GM21619 (cell line): ENCODE measurements around the gene NCAM1.

Experiments used
- ATAC-seq: cut with Tn5 transposase; IDR thresholded peaks from one replicate; pipeline ENCODE4 v1.9.1; 2021; ENCODE audit not compliant: unreplicated experiment

The NCAM1 gene

DNA sequence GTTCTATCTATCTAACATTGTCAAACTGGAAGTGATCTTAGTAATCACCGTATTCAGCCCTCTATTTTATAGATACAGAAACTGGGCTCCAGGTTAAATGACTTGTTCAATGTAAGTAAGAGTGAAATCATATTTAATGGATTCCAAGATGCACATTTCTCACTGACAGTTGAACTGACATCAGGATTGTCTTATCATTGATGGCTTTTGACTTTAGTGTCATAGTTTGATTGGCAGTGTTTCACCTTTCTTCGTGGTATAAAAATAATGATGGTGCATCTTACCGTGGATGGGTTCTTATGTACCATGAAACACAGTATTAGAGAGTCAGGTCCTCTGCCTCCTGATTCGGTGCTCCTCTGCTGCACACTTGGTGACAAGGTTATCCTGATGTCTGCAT is 123.1 kb downstream of the NCAM1 start:
- ATAC-seq: no peak

DNA sequence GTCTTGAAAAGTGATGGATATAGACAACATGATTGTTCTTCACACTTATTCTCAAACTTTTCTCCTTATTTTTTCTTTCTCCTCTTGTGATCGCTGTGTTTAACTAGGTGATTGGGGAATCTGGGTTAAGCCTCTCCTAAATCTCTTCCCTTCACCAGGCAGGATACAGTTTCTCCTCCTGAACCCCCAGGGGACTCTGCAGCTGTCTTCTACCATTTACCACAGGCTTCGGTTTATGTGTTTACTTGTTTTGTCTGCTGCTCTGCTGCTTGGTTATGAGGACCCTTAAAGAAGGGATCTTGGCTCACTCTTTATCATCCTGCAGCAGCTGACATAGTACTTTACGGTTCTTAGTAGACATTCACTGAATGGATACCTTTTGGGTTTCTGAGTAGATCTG is 124.2 kb downstream of the NCAM1 start:
- no peak for ATAC-seq

DNA sequence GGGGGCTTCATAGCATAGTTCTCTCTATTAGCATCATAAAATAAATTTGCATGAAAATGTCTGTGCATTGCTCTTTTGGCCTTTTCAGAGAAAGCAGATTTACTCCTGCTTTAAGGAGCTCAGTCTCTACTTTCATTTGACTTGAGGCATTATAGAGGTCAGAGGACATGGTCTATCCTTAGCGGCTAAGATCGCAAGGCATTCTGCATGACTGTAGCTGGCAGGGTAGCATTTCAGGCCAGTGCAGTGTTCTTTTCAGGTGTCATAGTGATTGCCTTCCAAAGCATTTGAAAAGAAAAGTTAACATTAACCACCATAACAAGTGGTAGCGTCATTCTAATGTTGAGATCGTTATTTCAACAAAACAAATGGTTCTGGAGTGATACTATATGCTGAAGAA is 126.5 kb downstream of the NCAM1 start:
- no peak for ATAC-seq

DNA sequence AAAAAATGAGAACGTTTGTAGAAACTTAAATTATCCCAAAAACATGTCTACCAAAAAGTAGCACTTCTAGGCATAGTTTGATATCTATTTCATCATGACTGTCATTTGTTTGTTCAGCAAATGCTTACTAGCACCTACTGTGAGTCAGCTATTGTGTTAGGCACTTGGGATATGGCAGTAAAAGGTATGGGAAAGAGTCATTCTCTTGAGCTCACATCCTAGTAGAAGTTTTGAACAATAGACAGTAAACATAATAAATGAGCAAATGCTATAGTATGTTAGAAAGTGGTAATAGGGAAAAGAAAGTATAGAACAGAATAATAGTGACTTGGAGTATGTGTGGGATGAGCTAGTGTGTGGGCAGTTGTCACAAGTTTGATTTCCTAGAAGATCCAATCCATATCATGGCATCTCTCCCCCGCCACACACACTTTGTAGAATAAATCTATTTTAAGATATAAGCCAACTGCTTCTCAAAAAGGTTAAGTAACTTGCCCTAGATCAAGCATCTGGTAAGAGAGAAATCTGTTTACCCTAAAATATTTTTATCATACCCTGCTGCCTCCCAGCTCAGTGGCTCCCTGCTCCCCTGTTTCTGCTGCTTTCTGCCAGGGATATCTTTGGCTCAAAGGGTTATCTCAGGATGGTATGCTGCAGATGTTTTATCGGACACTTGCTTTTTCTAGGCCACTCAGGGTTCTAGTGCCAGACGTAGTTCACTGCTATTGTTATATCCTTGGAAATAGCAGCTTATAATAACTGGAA is 129.7 kb downstream of the NCAM1 start:
- ATAC-seq: no peak

DNA sequence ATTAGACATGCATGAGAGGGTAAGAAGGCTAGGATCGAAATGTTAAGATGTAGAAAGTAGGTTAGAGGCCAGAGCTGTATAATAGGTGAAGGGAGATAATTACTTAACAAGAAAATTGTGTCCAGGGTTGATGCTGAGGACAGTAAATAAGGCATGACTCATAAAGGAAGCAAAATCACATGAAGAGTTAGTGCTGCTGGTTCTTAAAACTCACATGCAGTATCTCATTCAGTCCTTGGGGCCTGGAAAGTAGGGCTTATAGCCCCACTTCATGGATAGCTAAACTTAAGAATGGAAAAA is 130.2 kb downstream of the NCAM1 start:
- no peak for ATAC-seq

DNA sequence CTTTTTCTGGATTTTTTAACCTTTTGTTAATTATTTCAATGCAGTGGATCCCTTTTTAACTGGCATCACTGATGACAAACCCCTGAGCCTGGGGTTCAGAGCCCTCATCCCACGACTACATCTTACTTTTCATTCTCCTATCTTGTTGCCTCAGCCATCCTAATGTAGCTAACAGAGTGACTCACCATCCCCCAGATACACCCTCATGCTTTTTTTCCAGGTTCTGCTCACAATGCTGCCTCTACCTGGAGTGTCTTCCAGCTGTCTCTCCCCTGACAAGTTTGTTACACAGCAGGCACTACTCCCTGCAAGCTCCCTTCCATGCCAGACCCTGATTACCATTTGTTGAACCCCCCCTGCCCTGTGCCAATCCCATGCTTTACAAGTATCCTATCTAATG is 135.4 kb downstream of the NCAM1 start:
- ATAC-seq: no peak

DNA sequence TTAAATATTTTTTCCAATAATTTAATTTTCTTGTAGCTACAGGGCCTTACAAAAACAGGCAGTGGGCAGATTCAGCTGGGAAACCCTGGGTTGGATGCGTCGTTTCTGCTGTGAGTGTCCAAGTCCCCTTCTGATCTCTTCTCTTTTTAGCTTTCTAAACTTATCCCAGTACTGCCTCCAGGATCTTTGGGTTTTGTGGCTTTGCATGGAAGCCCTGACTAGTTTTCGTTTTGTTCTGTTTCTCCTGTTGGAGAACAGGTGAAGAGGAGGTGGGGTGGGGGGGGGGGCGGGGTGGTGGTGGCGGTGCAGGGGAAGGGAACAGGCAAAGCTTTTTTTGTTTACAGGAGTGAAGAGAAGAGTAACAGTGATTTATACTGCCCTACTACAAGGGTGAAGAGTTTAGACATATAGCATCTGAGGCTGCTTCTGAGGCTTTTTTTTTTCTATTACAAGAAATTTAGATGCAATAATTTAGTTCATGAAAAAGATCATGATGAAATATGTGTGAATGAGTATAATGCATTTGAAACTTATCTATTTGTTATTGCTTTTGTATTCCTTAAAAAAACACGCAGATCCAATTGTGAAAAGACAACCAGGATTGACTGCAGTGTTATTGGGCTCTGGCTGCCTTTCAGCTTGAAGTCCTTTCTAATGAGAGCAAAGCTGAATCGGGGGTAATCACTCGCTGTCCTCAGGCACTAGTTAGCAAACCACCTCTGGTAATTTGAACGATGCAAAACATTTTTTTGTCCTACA is 142.9 kb downstream of the NCAM1 start:
- no peak for ATAC-seq

DNA sequence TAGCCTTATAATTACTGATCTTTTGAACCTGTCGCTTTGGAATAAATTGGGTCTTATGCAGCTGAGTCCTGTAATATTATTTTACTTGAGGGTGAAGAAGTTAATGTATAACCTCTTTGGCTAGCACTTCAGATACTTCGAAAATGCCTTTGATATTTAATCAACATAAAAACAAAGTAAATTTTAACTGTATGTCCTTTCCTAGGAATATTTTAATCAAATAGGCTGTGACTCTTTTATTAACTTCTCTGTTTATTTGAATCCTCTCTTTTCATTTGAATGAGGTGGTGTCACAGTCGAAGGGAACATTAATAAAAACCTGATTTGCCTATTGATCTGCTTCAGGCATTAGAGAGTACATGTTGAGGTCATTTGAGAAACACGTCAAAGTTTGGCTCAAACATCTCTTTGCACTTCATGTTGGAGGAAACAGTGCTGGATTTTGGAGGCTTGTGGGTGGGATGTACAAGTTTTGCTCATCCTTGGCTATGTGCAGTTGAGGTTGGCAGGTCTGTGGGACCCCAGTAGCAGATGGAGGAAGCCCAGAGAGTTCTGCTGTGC is 143.6 kb downstream of the NCAM1 start:
- ATAC-seq: no peak

DNA sequence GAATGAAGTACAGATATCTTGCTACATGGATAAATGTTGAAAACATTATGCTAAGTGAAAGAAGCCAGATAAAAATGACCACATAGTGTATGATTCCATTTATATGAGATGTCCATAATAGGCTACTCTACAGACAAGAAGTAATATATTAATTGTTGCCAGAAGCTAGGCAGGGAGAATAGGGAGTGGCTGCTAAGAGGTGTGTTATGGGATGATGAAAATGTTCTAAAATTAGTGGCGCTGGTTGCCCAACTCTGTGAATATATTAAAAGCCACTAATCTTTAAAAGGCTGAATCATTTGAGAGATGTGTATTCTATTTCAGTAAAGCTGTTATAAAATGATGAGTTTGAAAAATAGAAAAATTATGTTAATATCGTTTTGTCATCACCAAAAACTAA is 144.4 kb downstream of the NCAM1 start:
- ATAC-seq: no peak

DNA sequence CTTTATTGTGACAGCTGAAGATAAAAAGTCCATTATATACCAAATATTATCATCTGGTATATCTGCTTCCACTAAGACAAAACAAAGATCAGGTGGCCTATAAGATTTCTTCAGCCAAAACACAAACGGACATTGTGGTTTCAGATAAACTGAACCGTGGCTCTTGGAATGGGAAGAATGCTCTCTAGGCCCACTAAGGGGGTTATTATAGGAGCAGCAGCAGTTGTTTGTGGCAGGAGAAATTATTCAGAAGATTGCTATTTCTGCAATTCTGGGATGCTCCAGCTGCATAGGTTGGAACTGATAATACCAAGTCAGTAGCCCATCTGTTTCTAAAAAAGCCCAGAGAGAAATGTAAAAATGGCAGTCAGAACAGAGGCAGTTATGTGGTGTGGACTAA is 145.3 kb downstream of the NCAM1 start:
- no peak for ATAC-seq

DNA sequence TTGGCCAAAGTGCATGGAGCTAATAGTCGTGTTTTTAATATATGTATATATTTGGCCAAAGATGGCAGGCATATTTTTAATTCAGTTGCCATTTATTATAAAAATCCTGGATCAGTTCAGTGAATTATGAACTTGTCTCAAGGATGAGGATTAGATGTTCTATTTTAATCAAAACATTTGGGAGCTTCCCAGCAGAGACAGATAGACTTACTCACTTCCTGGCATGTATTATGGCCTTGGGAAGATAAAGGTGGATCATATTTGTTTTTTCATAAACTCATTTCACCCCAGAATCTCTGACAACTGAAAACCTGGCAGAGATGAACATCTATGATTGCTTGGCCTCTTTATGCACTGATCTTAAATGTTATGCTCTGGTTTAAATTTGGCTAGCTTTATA is 148.8 kb downstream of the NCAM1 start:
- ATAC-seq: no peak

DNA sequence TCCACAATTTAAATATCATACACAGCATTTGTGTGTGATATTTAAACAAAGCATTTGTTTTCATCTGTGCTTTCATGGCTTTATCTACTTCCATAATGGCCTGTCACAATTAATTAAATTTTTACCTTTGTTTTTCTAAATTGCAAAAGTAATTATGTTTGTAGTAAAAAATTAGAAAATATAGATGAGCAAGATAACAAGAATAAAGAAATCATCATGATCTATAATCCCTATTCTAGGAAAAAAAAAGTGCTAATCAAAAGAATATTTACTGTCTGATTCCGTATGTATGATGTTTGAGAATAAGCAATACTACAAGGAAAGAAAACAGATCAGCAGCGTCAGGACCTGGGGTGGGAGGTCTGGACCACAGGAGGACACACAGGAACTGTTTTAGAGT is 149.9 kb downstream of the NCAM1 start:
- ATAC-seq: no peak

DNA sequence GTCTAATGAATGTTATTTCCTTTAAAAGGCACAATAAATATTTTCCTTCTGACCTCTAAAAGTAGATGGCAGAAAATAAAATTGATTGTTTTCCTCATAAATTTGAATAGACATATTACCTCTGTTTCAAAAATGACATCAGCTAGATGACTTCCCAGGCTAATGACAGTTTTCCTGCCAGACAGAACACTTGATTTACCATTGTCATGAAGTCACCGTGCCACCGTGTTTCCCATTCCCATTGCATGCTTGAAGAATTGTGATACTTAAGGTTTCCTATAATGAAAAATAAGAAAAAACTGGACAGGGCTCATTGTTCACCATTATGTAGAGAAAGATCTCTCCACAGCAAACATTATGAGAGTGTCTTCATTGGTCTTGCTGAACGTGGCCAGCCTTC is 151.1 kb downstream of the NCAM1 start:
- no peak for ATAC-seq

DNA sequence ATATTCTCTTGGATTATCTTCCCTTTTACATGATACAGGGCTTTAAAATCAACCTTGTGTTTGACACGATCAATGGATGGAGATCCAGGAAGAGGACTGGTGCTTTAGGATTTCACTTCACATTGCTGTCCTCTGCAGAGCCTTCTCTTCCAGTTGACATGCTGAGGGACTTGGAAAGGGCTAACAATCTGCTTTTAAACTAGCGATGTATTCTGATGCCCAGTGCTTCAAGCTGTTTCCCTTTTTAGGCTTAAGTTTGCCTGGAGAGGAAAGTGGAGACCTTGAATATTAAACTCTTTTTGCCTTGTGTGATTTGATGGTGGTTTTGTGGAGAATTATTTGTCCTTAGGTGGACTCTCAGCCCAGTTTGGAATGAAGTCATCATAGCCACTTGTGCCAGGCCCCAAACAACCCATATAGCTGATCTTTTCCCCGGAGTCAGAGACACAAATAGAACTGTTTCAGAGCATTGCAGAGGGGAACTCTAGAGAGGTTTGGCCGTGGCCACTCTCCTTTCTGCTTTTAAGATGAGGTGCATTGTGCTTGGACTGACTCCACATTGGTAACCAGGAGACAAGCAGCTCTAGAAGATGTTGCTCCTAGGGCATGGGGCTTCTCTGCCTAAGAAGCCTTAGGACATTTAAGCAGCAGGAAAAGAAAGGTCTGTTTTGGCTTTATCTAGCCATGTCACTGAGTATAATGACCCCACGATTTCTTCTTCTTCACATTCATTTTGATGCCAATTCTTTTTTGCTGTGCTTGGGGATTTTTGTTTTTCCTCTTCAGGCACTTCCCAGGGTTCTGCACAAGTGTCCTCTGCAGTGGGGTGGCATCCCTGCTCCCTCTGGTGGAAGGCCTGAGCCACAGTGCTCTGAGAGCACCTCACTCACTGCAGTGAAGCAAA is 152.8 kb downstream of the NCAM1 start:
- no peak for ATAC-seq

DNA sequence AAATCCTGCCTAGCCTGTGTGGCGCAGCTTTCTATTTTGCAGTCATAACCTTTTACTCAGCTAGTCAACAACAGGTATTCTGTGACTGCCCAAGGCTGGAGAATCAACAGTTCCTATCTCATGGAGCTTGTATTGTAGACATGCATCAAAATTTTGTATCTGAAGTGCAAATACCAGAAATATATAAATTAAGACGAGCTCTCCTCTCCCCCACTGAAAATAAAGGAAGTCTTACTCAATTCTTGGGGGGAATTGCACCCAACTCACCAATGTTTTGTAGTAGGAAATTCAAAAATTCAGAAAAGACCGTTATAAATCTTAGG is 153.4 kb downstream of the NCAM1 start:
- no peak for ATAC-seq

DNA sequence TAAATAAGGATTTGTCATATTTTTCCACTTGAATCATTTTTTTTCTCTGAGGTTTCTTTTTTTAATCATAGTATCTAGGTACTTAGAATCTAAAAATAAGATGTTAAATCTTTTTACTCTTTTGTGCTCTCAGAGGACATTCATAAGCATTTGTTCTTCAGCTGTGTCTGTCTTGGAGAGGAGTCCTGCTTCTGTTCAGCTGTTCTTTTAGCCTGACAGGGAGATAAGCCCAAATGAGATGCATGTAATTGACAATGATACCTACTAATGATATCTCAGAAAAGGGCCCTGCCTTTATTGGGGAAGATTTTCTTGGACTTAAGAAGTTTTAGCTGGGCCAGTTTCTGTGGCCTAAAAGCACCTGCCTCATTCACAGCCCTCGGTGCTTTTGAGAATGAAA is 156.9 kb downstream of the NCAM1 start:
- no peak for ATAC-seq

DNA sequence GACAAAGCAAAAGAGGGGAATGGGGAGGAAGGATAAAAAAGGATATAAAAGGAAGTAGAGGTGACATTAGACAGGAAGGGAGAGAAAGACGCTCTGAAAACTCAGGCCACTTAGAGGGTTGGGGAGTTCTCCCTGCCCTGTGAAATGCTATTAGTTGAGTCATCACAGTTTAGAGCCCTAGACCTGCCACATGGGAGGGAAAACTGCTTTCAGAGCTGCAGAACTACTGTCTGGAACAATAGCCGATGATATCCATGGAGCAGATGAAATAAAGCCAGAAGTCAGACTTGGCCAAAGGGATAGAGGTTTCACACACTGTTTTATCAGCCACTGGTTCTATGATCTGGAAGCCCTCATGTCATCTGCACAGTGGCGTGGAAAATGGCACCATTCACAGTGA is 157.9 kb downstream of the NCAM1 start:
- no peak for ATAC-seq

DNA sequence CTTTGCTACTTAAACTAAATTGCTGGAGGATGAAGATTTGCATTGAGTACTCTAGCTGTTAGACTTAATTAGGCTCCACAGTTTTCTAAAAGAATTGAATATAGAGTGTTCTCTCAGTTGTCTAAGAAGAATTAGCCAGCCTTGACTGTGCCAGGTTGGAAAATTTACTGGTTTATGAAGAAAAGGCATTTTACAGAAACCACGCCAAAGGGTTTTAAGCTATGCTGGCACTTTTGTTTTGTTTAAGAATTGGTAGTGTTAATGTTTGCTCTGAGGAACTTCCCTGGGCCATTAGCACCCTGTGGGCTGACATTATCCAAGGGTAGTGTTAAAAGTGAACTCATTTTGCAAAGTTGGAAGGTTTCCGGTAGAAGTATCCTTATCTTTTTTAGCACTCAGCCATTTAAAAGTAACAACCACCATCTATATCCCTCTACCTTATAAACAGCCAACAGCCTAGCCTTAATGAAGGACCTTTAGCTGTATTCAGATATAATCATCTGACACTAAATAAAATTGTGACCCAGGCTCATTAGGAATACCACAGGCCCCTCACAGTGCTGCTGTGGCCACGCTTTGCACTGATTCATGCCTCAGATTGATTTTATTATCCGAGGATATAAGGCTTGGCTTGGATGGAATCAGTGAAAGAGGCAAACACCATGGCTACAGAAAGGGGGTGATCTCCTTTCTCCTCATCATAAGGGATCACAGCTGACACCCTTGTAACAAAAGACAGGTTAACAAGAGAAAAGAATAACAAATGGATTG is 158.9 kb downstream of the NCAM1 start:
- no peak for ATAC-seq

DNA sequence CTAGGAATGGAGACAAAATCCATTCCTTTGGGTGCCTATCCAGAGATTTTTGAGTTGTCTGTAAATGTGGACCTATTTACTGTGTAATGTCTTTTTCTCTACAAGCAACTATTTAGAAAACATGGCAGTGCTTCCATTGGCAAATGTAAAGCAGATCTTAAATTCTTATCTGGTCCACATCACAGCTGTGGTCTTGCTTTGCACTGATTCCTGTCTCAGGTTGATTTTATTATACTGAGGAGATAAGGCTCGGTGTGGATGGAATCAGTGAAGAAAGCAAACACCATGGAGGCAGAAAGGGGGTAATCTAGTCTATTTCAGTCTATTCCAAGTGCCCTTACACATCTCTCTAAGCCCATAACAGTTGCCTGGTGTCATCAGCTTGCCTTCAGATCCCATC is 160.5 kb downstream of the NCAM1 start:
- no peak for ATAC-seq

DNA sequence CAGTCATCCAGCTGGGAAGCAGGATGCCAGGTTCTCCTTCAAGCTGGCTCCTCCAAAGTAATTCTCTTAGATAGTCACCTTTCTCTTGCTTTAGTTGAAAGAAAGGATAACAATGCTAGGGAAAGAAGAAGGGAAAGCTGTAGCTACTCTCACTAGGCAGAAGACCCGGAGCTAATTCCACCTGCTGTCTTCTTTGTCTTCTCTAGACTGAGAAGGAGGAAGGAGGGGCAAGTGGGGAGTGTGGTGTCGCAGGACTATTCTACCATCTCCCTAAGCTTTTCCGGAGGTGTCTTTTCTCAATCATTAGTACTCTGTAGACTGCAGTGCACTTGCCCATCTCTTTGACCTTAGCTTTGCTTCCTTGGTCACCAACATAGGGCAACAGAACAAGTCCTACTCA is 162.8 kb downstream of the NCAM1 start:
- ATAC-seq: no peak

DNA sequence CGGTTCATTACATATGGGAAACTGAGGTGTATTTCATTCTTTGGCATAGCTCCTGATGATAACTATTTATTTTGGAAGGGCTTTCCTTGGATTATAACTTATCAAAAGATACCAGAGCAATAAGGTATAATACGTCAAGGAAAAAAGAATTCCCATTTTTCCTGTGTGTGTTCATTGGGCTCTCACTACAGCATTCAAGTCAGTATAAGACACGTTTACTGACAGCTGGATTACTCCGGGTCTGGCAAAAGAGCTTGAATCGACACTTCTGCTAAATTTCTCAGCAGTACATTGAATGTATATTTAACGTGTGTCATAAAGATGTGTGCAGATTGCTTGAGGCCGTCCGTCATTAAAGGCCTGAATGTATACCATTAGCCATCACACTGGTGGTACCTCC is 163.4 kb downstream of the NCAM1 start:
- ATAC-seq: no peak
